ENCODE data around the gene TRIM44. TPM values are rescaled to one million over a fixed set of nuclear protein-coding genes. Genes with fewer than 3 reads are reported as not detected.

The TRIM44 gene
- total and polyA plus RNA-seq, 8 donors: 6.3 to 55.4 (median 36.4) TPM

GRCh38 chr11:35688023-35688422 lies 25.4 kb downstream of the TRIM44 start:
- Histone ChIP-seq H3K36me3 (peaks cover 0 to 8% (median 0%) of the 10 kb centered on the region in 3 donors), H3K27ac (no peak overlapping the region), H3K4me1 (peaks cover 5 to 28% (median 17%) of the 10 kb centered on the region in 3 donors), H3K9me3 (no peaks in the 10 kb centered on the region), H3K27me3 (no peaks in the 10 kb centered on the region), H3K4me3 (no peak overlapping the region)
- intact Hi-C loops (cut with DNase I): no loop called here
- DNase-seq (no peak), ATAC-seq (no peak), FAIRE-seq (no peak)
- TF ChIP-seq, protein P1, sequence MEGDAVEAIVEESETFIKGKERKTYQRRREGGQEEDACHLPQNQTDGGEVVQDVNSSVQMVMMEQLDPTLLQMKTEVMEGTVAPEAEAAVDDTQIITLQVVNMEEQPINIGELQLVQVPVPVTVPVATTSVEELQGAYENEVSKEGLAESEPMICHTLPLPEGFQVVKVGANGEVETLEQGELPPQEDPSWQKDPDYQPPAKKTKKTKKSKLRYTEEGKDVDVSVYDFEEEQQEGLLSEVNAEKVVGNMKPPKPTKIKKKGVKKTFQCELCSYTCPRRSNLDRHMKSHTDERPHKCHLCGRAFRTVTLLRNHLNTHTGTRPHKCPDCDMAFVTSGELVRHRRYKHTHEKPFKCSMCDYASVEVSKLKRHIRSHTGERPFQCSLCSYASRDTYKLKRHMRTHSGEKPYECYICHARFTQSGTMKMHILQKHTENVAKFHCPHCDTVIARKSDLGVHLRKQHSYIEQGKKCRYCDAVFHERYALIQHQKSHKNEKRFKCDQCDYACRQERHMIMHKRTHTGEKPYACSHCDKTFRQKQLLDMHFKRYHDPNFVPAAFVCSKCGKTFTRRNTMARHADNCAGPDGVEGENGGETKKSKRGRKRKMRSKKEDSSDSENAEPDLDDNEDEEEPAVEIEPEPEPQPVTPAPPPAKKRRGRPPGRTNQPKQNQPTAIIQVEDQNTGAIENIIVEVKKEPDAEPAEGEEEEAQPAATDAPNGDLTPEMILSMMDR (IDR thresholded peaks at IDR 0.05): no peak

DNA sequence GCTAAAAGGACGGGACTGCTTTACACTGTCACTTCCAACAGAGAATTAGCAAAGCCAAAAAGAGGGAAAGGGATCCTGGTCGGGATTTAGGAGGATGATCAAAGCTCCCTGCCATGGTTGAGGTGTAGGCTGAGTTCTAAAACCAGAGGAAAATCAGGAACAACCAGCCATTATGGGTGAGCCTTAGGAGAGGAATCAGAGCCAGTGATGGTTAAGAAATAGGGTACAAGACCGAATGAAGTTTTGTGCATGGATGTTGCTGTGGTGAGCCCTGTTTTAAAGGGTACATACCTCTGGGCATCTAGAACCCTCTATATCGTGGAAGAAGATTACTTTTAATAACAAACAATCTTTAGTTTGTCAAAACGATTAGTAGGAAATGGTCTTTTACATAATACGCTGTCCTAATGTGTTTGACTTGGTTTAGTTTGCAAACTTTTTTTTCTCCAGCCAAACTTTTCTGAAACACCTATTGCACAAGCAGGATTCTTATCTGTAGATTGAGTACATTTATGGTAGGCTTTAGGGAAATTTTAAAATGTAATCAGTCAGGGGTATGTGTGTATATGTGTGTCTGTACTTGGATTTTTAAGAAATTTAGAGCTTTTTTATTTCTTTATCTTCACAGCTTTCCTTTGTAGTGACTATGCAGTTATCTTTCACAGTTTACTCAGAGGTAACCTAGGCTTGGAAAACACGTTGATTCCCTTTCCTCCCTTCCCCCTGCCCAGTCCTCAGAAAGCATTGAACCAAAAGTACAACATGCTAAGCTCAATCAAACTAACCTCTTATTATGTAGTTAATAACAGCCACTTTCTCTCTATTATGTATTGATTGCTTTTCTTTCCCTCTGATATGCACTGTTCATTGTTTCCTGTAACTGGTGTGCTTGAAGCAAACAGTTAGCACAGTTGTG lies 26.8 kb downstream of the TRIM44 start:
- DNase-seq (no peak), ATAC-seq (peak in 3 of 4 donors; percentile 11 to 52 (median 41)), FAIRE-seq (no peak)
- H3K4me1 ChIP-seq: peaks cover 5 to 18% (median 11%) of the 10 kb centered on the region in 3 donors
- no peak overlapping the region for H3K4me3 ChIP-seq
- H3K36me3 ChIP-seq: peaks cover 0 to 8% (median 0%) of the 10 kb centered on the region in 3 donors
- no peaks in the 10 kb centered on the region for H3K9me3 ChIP-seq
- no peak overlapping the region for H3K27ac ChIP-seq
- WGBS, 2 donors: 42 to 44% methylated on average over 7 of the region's 7 CpGs
- TF ChIP-seq, protein P1 (IDR thresholded peaks at IDR 0.05): no peak
- intact Hi-C loops (cut with DNase I): no loop called here
- H3K27me3 ChIP-seq: no peaks in the 10 kb centered on the region

GRCh38 chr11:35702126-35702525 lies 39.6 kb downstream of the TRIM44 start:
- 97 to 98% methylated on average over 15 of the region's 15 CpGs for WGBS, 2 donors
- no peaks in the 10 kb centered on the region for H3K9me3 ChIP-seq
- H3K4me1 ChIP-seq: no peaks in the 10 kb centered on the region
- TF ChIP-seq, protein P1 (IDR thresholded peaks at IDR 0.05): no peak
- DNase-seq (no peak), FAIRE-seq (no peak), ATAC-seq (no peak)
- H3K27me3 ChIP-seq: no peaks in the 10 kb centered on the region
- no peaks in the 10 kb centered on the region for H3K36me3 ChIP-seq
- intact Hi-C loops (cut with DNase I): no loop called here
- H3K4me3 ChIP-seq: no peak overlapping the region
- H3K27ac ChIP-seq: no peak overlapping the region

DNA sequence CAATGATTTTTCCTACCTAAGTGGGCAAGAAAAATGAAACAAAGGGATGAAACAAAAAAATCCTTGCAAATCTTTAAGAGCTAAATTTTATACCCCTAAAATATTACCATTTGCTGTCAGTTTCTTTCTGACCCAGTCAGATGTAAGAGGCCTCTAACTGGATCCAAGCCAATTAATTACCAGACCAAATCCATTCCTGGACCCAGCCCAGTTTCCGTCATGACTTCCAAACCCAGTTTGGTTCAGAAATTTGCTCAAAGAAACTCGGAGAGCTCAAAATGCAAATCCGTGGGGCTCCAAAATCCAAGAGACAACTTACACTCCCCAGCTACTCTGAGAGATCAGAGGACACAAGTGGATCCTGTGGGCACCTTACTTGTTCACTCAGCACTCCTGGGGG lies 46.8 kb downstream of the TRIM44 start:
- Histone ChIP-seq H3K27me3 (no peaks in the 10 kb centered on the region), H3K4me1 (peaks cover 0 to 8% (median 0%) of the 10 kb centered on the region in 3 donors), H3K4me3 (no peak overlapping the region), H3K9me3 (no peaks in the 10 kb centered on the region), H3K27ac (no peak overlapping the region), H3K36me3 (no peaks in the 10 kb centered on the region)
- ATAC-seq: no peak
- no peak for DNase-seq
- WGBS, 2 donors: 70 to 82% methylated on average over 3 of the region's 3 CpGs
- intact Hi-C loops (cut with DNase I): no loop called here
- TF ChIP-seq, protein P1 (IDR thresholded peaks at IDR 0.05): no peak
- FAIRE-seq: no peak
